Measurements from ENCODE around the gene USP4.

DNA sequence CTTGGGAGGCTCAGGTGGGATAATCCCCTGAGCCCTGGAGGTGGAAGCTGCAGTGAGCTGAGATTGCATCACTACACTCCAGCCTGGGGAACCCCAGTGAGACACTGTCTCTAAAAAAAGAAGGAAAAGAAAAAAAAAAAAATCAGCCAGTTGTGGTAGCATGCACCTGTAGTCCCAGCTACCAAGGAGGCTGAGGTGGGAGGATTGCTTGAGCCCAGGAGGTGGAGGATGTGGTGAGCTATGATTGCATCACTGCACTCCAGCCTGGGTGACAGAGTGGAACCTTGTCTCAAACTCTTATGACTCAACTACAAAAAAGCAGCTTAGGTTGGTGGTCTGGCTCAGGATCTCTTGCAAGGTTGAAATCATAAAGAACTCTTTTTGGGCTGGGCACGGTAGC, 37.6 kb upstream of the USP4 start:
- TF ChIP-seq CTCF (tag by site-specific recombination; IDR thresholded peaks at IDR 0.05) (no peak), ZNF121 (tag by site-specific recombination; IDR thresholded peaks at IDR 0.05) (no peak), ZNF530 (tag by site-specific recombination; IDR thresholded peaks at IDR 0.05; ENCODE audit: low read depth) (no peak)
- TF ChIP-seq, protein P1, sequence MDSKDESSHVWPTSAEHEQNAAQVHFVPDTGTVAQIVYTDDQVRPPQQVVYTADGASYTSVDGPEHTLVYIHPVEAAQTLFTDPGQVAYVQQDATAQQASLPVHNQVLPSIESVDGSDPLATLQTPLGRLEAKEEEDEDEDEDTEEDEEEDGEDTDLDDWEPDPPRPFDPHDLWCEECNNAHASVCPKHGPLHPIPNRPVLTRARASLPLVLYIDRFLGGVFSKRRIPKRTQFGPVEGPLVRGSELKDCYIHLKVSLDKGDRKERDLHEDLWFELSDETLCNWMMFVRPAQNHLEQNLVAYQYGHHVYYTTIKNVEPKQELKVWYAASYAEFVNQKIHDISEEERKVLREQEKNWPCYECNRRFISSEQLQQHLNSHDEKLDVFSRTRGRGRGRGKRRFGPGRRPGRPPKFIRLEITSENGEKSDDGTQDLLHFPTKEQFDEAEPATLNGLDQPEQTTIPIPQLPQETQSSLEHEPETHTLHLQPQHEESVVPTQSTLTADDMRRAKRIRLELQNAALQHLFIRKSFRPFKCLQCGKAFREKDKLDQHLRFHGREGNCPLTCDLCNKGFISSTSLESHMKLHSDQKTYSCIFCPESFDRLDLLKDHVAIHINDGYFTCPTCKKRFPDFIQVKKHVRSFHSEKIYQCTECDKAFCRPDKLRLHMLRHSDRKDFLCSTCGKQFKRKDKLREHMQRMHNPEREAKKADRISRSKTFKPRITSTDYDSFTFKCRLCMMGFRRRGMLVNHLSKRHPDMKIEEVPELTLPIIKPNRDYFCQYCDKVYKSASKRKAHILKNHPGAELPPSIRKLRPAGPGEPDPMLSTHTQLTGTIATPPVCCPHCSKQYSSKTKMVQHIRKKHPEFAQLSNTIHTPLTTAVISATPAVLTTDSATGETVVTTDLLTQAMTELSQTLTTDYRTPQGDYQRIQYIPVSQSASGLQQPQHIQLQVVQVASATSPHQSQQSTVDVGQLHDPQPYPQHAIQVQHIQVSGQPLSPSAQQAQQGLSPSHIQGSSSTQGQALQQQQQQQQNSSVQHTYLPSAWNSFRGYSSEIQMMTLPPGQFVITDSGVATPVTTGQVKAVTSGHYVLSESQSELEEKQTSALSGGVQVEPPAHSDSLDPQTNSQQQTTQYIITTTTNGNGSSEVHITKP (tag by site-specific recombination; IDR thresholded peaks at IDR 0.05), result no peak
